Measurements from ENCODE around the gene TPPP3.
A peak's percentile ranks its signal among the peaks of the same experiment; 100 is the strongest.

GRCh38 chr16:67399218-67399733 lies 6.0 kb upstream of the TPPP3 start:
- TF ChIP-seq, protein P1, sequence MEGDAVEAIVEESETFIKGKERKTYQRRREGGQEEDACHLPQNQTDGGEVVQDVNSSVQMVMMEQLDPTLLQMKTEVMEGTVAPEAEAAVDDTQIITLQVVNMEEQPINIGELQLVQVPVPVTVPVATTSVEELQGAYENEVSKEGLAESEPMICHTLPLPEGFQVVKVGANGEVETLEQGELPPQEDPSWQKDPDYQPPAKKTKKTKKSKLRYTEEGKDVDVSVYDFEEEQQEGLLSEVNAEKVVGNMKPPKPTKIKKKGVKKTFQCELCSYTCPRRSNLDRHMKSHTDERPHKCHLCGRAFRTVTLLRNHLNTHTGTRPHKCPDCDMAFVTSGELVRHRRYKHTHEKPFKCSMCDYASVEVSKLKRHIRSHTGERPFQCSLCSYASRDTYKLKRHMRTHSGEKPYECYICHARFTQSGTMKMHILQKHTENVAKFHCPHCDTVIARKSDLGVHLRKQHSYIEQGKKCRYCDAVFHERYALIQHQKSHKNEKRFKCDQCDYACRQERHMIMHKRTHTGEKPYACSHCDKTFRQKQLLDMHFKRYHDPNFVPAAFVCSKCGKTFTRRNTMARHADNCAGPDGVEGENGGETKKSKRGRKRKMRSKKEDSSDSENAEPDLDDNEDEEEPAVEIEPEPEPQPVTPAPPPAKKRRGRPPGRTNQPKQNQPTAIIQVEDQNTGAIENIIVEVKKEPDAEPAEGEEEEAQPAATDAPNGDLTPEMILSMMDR (IDR thresholded peaks at IDR 0.05) = peak; percentile 66 to 74 (median 70)
- no peak for TF ChIP-seq POLR2A (IDR thresholded peaks at IDR 0.05)
